Occipital lobe (tissue), 2 donors: ENCODE results near the gene SAP30BP. TPM values are rescaled to one million over a fixed set of nuclear protein-coding genes. Genes with fewer than 3 reads are reported as not detected.

Source experiments
- DNase-seq: peaks from one replicate; lab custom pipeline; 2025; lab: John Stamatoyannopoulos, UW
- total RNA-seq: library from RNA; depleted of rRNA; stranded (reverse); fragments of >200 nt; gene quantifications from one replicate; pipeline ENCODE4 v1.2.3, GENCODE V29; 2014

The SAP30BP gene
- total RNA-seq, result 34.0 TPM

DNA sequence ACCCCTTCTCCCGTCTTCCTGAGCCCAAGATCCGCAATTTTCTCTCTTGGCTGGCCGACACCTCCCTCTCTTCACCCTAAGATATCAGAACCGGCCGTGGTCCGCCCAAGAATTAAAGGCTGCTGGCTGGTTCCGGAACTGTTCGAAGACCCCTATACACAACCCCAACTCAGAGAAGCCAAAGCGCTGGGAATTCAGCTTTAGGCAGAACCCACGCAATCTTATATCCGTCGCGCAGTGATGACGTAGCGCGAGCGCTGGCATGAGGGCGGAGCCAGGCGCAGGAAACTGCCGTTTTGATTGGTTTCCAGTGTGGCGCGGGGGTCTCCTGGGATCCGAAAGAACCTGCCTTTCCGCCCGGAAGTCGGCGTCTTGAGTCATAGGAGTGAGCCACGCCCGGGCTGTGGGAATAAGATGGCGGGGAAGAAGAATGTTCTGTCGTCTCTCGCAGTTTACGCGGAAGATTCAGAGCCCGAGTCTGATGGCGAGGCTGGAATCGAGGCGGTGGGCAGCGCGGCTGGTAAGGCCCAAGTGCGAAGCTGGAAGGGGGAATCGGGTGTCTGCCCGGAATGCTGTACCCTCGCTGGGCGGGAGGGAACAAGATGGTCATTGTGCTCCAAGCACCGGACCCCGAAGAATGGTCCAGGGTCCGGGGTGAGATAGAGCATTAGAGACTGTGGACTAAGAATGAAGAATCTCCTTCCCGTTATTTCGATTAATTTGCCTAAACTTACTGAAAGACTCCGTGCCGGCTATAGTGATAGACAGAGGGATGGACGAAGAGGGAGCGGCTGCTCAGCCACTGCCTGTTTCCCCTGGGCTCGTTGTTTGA, at the start of gene SAP30BP, which contains the start of gene RECQL5:
Gene SAP30BP, plus strand, starts transcription at position 380 of the 832 bp plus-strand sequence. Its CDS starts 35 bp downstream, at position 415.
Gene RECQL5, minus strand, starts transcription at position 196 of the 832 bp plus-strand sequence. CDS start 597 bp downstream, outside the sequence.
- DNase-seq, result peak; percentile 97

DNA sequence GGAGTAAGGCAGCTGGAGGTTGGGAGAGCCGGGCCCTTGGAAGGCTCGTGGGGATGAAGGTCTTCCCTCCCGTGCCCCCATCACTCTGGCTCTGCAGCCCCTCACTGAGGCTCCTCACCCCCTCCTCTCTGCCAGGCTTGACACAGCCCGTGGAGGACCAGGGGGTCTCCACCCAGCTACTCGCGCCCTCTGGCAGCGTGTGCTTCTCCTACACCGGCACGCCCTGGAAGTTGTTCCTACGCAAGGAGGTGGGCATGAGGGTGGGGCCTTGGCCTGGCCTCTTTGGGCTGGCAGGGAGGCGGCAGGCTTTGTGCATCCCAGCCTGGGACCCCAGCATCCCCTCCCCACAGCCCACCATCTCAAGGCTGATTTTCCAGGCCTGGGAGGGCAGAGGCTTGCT, 49.5 kb upstream of the SAP30BP start:
- DNase-seq, result no peak

DNA sequence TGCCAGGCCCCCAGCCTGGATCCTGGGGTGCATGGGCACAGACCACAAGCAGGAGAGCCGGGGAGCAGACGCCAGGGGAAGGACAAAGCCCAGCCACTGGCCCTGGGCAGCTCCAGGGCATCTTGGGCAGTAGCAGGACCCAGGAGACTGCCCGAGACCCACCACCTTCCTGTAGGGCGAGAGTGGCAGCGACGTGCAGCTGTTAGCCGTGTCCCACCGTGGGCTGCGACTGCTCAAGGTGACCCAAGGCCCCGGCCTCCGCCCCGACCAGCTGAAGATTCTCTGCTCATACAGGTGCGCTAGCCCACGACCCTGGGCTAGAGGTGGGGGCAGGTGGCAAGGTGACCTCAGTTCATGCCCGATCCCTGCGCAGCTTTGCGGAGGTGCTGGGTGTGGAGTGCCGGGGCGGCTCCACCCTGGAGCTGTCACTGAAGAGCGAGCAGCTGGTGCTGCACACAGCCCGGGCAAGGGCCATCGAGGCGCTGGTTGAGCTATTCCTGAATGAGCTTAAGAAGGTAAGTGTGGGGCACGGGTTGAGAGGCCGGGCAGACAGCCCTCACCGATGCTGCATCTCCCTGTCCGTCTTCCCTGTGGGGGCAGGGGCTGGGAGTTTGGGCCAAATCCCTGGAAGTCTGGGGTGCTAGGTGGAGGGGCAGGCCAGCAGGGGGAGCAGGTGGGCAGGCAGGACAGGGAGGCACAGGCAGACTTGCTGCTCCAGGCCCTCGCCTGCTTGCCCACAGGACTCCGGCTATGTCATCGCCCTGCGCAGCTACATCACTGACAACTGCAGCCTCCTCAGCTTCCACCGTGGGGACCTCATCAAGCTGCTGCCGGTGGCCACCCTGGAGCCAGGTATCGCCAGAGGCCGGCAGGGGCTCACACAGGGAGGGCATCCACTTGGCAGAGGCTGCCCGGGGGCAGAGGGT, 47.4 kb upstream of the SAP30BP start:
- DNase-seq, result no peak

DNA sequence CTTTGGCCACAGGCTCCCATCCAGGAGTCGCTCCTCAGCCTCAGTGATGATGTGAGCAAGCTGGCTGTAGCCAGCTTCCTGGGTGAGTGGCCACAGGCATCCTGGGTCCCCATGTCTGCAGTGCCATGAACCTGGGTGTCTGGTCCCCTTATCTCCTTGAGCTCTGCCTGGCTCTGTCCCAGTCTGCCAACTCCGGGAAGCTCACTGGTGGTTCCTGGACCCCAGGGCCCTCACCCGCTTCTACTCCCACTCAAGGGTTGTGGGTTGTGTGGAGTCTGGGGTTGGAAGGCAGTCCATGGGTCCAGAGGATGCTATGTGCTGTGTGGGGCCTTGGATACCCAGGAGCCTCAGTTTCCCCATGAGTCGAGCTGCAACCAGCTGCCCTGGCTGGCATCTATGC, 45.6 kb upstream of the SAP30BP start:
- DNase-seq, result no peak

- no peak for DNase-seq
Measured at GRCh38 chr17:75622076-75622475, 45.1 kb upstream of the SAP30BP start.

DNA sequence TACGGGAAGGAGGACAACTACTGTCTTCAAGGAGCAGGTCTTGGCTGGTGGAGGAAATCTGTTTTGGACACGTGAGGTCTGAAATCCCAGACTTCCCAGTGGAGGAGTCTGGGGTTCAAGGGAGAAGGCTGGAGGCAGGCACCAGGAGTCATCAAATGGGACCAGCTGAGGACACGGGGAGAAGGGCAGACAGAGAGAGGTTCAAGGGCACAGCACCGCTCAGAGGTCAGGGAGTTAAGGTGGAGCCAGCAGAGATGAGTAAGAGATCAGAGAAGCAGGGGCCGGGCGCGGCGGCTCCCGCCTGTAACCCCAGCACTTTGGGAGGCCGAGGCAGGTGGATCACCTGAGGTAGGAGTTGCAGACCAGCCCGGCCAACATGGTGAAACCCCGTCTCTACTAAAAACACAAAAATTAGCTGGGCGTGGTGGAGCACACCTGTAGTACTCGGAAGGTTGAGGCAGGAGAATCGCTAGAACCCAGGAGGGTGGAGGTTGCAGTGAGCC, 44.3 kb upstream of the SAP30BP start:
- DNase-seq, result no peak

GRCh38 chr17:75623386-75623785, 43.8 kb upstream of the SAP30BP start:
- DNase-seq, result no peak

DNA sequence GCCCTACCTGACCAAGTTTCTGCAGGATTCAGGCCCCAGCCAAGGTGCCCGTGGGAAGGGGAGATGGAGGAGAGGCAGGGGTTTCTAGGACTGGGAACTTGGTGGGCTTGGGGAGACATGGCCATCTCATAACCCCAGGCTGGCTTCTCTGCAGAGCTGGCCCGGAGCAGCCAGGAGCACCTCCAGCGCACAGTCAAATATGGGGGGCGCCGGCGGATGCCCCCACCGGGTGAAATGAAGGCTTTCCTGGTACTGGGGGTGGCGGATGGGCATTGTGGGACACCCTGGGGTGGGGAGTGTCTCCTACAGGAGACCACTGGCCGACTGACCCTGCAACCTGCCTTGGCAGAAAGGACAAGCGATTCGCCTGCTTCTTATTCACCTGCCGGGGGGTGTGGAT, 43.1 kb upstream of the SAP30BP start:
- DNase-seq, result no peak

GRCh38 chr17:75624714-75625345, 42.3 kb upstream of the SAP30BP start:
- no peak for DNase-seq

DNA sequence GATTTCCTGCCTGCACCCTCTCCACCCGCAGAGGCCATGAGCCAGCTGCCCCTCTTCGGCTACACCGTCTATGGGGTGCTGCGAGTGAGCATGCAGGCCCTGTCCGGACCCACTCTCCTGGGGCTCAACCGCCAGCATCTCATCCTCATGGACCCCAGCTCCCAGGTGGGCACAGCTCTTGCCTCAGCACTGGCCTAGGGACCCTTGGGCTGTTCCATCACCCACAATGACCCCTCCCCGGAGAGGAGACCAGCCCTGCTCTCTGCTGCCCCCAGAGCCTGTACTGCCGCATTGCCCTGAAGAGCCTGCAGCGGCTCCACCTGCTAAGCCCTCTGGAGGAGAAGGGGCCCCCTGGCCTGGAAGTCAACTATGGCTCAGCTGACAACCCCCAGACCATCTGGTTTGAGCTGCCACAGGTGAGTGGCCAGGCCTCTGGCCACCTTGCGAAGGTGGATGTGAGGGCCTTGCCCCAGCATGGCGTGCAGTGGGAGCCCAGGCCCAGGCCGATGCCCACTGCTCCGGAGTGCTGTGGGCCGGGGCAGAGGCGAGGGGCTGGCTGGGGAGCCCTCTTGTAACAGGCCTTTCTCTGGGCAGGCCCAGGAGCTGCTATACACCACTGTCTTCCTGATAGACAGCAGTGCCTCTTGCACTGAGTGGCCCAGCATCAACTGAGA, 41.2 kb upstream of the SAP30BP start:
- no peak for DNase-seq

GRCh38 chr17:75626496-75627038, 40.6 kb upstream of the SAP30BP start:
- DNase-seq, result no peak

DNA sequence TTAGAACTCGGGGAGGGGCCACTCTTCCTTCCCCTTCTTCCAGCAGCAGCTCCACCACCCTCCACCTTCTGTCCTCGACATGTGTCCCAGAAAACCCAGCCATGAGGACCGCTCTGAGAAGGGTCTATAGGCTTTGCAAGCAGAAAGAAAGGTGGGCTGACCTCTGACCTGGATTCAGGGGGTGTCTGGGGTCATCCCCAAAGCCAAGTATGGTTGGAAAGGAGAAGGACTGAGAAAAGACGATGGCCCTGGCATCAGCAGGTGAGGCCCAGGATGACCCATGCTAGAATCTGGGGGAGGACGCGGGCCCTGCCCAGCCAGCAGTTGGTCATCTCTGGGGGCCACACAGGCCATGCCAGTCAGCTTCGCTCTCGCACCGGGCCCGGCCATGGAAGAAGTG, 40.0 kb upstream of the SAP30BP start:
- DNase-seq, result no peak

- no peak for DNase-seq
Measured at GRCh38 chr17:75628425-75628824, 38.7 kb upstream of the SAP30BP start.

GRCh38 chr17:75629157-75629556, 38.0 kb upstream of the SAP30BP start:
- DNase-seq, result no peak

GRCh38 chr17:75630071-75630917, 36.8 kb upstream of the SAP30BP start:
- no peak for DNase-seq

- DNase-seq, result no peak
Measured at GRCh38 chr17:75631353-75631752, 35.8 kb upstream of the SAP30BP start.

- no peak for DNase-seq
Measured at GRCh38 chr17:75632428-75632827, 34.7 kb upstream of the SAP30BP start.

DNA sequence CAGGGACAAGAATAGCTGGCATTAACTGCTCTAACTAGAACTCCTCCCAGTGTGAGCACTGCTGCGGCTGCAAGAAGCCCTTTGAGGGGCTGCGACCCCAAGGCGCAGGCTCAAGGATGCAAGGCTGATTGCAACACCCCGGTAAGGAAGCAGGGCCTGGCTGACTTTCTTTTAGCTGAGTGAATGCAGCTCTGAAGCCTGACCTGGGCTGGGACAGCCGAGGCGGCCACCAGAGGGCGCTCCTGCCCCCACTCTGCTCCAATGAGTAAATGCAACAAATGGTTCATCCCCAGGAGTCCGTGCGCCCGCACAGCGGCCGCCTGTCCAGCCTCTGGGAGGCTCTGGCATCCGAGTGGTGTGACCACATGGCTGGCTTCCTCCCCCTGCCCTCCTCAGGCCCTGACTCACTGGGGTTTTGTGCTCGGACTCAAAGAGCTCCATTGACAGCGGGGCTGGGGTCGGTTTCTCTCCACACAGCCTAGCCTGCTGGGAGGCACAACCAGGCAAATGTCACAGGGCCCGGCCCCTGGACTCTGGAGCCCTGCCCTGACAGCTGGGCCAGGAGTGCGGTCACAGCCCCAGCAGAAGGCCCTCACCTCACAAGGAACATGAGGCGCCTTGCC, 34.2 kb upstream of the SAP30BP start, which contains the start of gene SMIM5:
Gene SMIM5, plus strand, starts transcription at position 572 of the 623 bp plus-strand sequence. CDS start 6,768 bp downstream, outside the sequence.
- DNase-seq, result peak; percentile 94
